Right atrium auricular region (tissue), 2 donors: ENCODE results near the gene ATXN1. TPM values are rescaled to one million over a fixed set of nuclear protein-coding genes. Genes with fewer than 3 reads are reported as not detected.

Source experiments
- DNase-seq: peaks from one replicate; pipeline ENCODE4 v3.0.0-alpha.2; 2019; ENCODE audit warnings: low spot score
- H3K27ac ChIP-seq, 2 donors: fragments of 200-600 bp; sonication (generic); 1 replicate in 1 of 2; 2 replicates in 1 of 2; pipeline ENCODE4 v1.5.1; 2016 to 2019
- H3K27me3 ChIP-seq, 2 donors: fragments of 200-600 bp; sonication (generic); one replicate each; pipeline versions ENCODE4 v1.5.1 to v1.6.0; 2017 to 2019
- H3K36me3 ChIP-seq: fragments of 200-600 bp; sonication (generic); one replicate; pipeline ENCODE4 v1.5.1; 2016
- H3K4me1 ChIP-seq, 2 donors: fragments of 200-600 bp; sonication (generic); one replicate each; pipeline versions ENCODE4 v1.5.1 to v1.6.0; 2017 to 2019
- H3K4me3 ChIP-seq, 2 donors: fragments of 200-600 bp; sonication (generic); 1 replicate in 1 of 2; 2 replicates in 1 of 2; pipeline ENCODE4 v1.5.1; 2017 to 2019; ENCODE audit warnings: mild to moderate bottlenecking in 1 of 2, moderate library complexity in 1 of 2
- H3K9me3 ChIP-seq, 2 donors: fragments of 200-600 bp; sonication (generic); one replicate each; pipeline ENCODE4 v1.5.1; 2019
- total RNA-seq, 2 donors: library from RNA; depleted of rRNA; stranded (reverse); fragments of >200 nt; gene quantifications; one replicate each; pipeline ENCODE4 v1.1.0, GENCODE V29; 2016
- TF ChIP-seq, protein P1 (sequence below), 2 donors: fragments of 200-600 bp; sonication (generic); IDR thresholded peaks; one replicate each; pipeline ENCODE4 v1.5.1; 2019; ENCODE audit warnings: antibody characterized with exemption in 2 of 2

ATXN1 gene
- total RNA-seq, 2 donors from 2014 or later = 41.8 to 62.0 TPM

DNA sequence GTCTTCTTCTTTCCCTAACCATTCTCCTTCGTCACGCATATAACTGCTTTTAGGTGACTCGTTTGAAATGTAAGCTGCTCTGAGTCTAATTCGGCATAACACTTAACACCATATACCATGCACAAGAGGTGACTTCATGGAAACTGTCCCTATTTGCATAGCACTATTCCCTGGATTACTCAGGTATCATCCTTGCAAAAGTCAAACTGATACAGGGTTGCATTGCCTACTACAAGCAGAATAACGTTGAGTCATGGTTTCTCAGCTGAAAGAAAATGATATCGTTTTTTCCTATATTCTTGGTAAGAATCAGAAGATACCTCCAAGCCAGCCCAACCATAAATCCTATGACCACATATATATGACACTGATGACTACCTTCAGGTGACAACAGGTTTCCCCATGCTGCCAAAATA lies 227.5 kb downstream of the ATXN1 start:
- no peak overlapping the region for H3K4me3 ChIP-seq
- no peaks in the 10 kb centered on the region for H3K9me3 ChIP-seq
- DNase-seq = no peak
- TF ChIP-seq, protein P1, sequence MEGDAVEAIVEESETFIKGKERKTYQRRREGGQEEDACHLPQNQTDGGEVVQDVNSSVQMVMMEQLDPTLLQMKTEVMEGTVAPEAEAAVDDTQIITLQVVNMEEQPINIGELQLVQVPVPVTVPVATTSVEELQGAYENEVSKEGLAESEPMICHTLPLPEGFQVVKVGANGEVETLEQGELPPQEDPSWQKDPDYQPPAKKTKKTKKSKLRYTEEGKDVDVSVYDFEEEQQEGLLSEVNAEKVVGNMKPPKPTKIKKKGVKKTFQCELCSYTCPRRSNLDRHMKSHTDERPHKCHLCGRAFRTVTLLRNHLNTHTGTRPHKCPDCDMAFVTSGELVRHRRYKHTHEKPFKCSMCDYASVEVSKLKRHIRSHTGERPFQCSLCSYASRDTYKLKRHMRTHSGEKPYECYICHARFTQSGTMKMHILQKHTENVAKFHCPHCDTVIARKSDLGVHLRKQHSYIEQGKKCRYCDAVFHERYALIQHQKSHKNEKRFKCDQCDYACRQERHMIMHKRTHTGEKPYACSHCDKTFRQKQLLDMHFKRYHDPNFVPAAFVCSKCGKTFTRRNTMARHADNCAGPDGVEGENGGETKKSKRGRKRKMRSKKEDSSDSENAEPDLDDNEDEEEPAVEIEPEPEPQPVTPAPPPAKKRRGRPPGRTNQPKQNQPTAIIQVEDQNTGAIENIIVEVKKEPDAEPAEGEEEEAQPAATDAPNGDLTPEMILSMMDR (IDR thresholded peaks at IDR 0.05) = no peak
- no peak overlapping the region for H3K27ac ChIP-seq
- H3K4me1 ChIP-seq = no peaks in the 10 kb centered on the region
- no peaks in the 10 kb centered on the region for H3K36me3 ChIP-seq
- no peaks in the 10 kb centered on the region for H3K27me3 ChIP-seq

DNA sequence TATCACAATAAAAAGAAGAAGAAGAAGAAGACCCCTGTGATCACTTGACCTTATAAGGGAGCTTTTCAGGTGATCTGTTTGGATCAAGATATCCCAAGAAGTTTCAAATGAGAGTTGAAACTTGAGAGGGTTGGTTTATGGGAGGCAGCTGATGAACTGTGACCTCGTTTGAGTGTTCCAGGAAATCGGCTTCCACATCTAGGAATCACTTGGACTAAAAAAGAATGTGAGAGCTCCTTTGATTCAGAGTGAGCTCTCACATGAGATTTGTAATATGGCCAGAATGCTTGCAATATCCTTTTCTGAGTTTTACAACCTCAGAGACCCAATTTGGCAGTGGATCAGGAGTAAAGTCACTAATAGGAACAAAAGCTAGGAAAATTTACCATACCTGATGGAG lies 228.1 kb downstream of the ATXN1 start:
- no peak overlapping the region for H3K4me3 ChIP-seq
- H3K36me3 ChIP-seq = no peaks in the 10 kb centered on the region
- no peaks in the 10 kb centered on the region for H3K27me3 ChIP-seq
- DNase-seq = no peak
- no peak overlapping the region for H3K27ac ChIP-seq
- H3K9me3 ChIP-seq = no peaks in the 10 kb centered on the region
- H3K4me1 ChIP-seq = no peaks in the 10 kb centered on the region
- TF ChIP-seq, protein P1 (IDR thresholded peaks at IDR 0.05) = no peak

DNA sequence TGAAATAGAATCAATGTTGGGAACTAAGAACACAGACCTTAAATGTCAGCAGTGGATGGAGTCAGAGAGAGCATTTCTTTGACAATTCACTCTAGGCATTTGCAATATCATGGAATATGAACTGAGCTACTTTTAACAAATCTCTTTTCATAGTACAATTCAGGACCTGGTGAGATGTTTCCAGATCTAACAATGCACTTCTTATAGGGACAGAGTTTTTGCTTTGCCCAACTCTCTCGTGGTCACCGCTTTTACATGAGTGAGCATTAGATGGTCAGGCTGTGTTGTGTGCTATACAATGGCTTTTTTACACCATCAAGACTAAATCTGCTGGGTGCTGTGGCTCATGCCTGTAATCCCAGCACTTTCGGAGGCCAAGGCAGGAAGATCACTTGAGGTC lies 233.6 kb downstream of the ATXN1 start:
- Histone ChIP-seq H3K4me1 (peaks cover 0 to 7% of the 10 kb centered on the region in 2 donors), H3K4me3 (no peak overlapping the region), H3K27ac (no peak overlapping the region), H3K9me3 (no peaks in the 10 kb centered on the region), H3K27me3 (no peaks in the 10 kb centered on the region), H3K36me3 (no peaks in the 10 kb centered on the region)
- DNase-seq = no peak
- TF ChIP-seq, protein P1 (IDR thresholded peaks at IDR 0.05) = no peak

DNA sequence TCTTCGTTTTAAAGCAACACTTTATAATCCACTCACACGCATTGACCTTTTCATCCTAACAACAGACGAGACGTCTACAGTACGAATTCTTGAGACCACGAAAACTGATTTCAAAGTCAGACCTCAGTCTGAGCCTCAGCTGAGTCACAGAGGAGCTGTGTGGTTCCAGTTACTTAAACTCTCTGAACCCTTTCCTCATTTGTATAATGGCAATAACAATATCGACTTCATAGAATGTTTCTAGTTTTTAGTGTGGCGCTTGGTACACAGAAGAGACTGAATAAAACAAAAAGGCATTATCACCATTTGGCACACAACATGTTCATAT lies 236.9 kb downstream of the ATXN1 start:
- peak overlapping the region in 1 of 2 donors; percentile 44 for H3K27ac ChIP-seq
- no peaks in the 10 kb centered on the region for H3K27me3 ChIP-seq
- no peaks in the 10 kb centered on the region for H3K9me3 ChIP-seq
- no peak for DNase-seq
- H3K36me3 ChIP-seq = peaks cover 18% of the 10 kb centered on the region
- peaks cover 0 to 15% of the 10 kb centered on the region in 2 donors for H3K4me1 ChIP-seq
- H3K4me3 ChIP-seq = no peak overlapping the region
- TF ChIP-seq, protein P1 (IDR thresholded peaks at IDR 0.05) = no peak

DNA sequence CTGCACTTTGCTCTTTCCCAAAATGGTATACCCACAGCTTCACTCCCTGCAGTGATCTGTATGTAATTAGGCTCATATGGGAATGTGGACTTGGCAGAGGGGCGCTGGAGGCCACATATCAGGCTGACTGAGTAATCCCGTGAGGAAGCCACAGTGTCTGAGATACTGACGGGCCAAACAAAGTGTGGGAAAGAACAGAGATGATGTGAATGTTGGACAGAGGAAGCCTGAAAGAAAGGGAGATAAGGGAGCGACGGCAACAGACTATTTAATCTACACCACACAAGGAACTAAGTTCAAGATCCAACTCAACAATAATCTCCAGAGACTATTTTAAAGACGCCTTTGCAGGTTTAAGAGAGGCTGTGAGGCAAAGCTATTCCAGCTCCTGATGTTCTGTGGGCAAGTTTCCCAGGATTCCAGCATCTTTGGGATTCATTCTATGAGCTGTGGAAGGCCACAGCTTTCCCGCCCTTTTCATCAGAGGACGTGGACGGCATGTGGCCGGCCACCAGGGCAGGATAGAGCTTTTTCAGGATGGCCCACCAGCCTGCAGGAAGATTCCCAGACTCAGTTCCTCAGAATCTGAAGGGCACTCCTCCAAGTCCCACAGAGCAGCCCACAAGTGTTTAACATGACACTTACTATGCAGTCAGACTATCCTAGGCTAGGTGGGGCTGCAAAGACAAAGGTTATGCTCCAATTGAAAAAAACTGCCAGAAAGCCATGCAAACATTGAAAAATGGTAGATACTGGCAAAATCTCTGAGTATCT lies 237.5 kb downstream of the ATXN1 start:
- Histone ChIP-seq H3K27ac (peak overlapping the region in 1 of 2 donors; percentile 44), H3K36me3 (peaks cover 18% of the 10 kb centered on the region), H3K4me3 (no peak overlapping the region), H3K27me3 (no peaks in the 10 kb centered on the region), H3K9me3 (no peaks in the 10 kb centered on the region), H3K4me1 (peaks cover 0 to 20% of the 10 kb centered on the region in 2 donors)
- TF ChIP-seq, protein P1 (IDR thresholded peaks at IDR 0.05) = no peak
- DNase-seq = no peak

DNA sequence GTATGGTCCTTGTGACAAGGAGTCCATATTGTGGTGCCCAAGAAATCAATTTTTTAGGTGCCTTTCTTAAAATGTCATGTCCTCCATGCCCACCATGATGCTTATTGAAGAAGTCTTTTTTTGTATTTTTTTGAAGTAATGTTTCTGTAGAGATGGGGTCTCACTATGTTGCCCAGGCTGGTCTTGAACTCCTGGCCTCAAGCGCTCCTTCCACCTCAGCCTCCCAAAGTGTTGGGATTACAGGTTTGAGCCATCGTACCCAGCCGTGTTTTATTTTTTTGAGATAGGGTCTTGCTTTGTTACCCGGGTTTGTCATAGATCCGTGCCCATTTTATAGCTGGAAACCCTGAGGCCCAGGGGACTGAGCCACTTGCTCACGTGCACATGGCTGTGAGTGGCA lies 238.3 kb downstream of the ATXN1 start:
- Histone ChIP-seq H3K4me3 (no peak overlapping the region), H3K9me3 (no peaks in the 10 kb centered on the region), H3K27me3 (no peaks in the 10 kb centered on the region), H3K4me1 (peaks cover 0 to 20% of the 10 kb centered on the region in 2 donors), H3K27ac (peak overlapping the region in 1 of 2 donors; percentile 44), H3K36me3 (peaks cover 18% of the 10 kb centered on the region)
- TF ChIP-seq, protein P1 (IDR thresholded peaks at IDR 0.05) = no peak
- DNase-seq = no peak
